Neuron (in vitro differentiated cells): ENCODE data around the gene ARHGAP23.
A peak's percentile ranks its signal among the peaks of the same experiment; 100 is the strongest.
"Not testable (repeated sequence)": the region's sequence is repeated elsewhere in the genome, so short reads cannot be mapped to it uniquely, and the experiment has no call there.

ENCODE experiments used
- H2AFZ ChIP-seq: one replicate; pipeline ENCODE4 v1.6.1; 2013; ENCODE audit warnings: low read depth, mild to moderate bottlenecking, inconsistent platforms, low read length, moderate library complexity
- H3K27me3 ChIP-seq: one replicate; pipeline ENCODE4 v1.6.1; 2013; ENCODE audit warnings: low read length; ENCODE audit not compliant: insufficient read depth
- H3K36me3 ChIP-seq: one replicate; pipeline ENCODE4 v1.6.1; 2013; ENCODE audit warnings: low read length; ENCODE audit not compliant: insufficient read depth
- H3K4me1 ChIP-seq: one replicate; pipeline ENCODE4 v1.6.1; 2013; ENCODE audit warnings: low read length; ENCODE audit not compliant: insufficient read depth
- H3K4me3 ChIP-seq: 2 replicates; pipeline ENCODE4 v1.5.1; 2013; ENCODE audit warnings: mild to moderate bottlenecking, low read length, moderate library complexity
- H3K9me3 ChIP-seq: one replicate; pipeline ENCODE4 v1.6.1; 2013; ENCODE audit warnings: low read length

The ARHGAP23 gene

DNA sequence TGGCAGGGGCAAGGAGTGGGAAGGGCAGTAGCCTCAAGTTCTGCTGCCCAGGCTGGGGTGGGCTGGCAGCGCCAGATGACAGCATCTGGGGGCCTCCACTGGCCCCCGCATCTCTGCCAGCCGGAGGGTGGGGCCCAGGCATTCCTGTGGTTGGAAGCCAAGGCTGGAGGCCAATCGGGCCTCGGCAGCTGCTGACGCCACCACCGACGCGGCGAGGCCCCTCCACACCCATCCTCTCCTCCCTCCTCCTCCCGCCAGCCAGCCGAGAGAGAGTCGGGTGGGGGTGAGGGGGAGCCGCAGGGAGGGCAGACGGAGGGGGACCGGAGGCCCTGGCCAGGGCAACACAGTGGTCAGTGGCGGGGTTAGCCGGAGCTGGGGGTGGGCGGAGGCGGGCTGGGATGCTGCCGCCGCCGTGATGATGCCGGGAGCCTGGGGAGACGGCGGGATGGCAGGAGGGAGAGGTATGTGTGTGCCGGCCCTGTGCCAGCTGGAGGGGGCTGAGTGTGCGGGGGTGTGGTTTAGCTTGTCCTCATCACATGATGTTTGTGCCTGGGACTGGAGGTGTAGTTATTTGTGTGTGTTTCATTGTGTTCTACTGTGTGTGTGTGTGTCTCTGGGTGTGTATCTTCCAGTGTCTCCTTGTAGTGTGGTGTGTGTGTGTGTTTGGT lies 36.6 kb downstream of the ARHGAP23 start:
- H3K9me3 ChIP-seq, result no peaks in the 10 kb centered on the region
- peak overlapping the region; percentile 29 for H2AFZ ChIP-seq
- H3K4me3 ChIP-seq, result peak overlapping the region; percentile 53
- H3K27me3 ChIP-seq, result no peaks in the 10 kb centered on the region
- peaks cover 6% of the 10 kb centered on the region for H3K36me3 ChIP-seq
- H3K4me1 ChIP-seq, result peaks cover 24% of the 10 kb centered on the region

DNA sequence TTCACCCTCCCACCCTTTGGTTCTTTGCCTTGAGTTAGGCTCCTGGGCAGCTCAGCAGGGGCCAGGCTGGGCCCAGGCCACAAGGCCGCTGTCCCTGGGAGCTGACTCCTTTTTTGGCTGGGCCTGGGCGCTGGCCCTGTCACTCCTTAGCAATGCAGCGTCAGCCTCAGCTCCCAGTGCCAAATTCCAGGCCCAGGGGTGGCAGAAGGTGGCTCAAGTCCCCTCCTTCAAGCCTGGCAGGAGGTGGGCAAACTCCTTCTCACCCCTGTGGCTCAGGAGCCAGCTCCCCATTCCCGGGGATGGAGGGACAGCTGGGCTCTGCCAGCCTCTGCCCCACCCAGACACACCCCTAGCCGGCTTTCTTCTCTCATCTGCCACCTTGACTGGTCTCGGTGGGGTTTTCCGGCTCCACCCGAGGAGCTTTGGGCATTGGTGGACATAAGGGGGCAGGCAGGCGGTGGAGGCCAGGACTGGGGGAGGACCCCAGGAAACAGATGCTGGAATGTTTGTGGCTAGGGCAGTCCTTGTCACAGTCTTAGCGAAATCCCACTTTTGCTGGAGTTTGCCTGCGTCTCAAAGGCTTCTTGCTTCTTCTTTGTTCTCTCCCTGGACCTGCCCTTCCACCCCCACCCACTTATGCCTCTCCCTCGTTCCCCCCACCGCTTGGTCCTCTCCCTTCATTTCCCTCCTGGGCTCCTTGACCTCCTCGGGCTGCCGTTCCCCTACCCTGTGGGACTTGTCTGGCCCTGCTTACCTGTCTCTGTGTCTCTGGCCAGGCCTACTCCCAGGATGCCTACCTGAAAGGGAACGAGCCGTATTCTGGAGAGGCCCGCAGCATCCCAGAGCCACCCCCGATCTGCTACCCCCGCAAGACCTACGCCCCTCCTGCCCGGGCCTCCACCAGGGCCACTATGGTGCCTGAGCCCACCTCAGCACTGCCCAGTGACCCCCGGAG lies 37.4 kb downstream of the ARHGAP23 start:
- peaks cover 6% of the 10 kb centered on the region for H3K36me3 ChIP-seq
- peak overlapping the region; percentile 29 for H2AFZ ChIP-seq
- H3K27me3 ChIP-seq, result no peaks in the 10 kb centered on the region
- peaks cover 19% of the 10 kb centered on the region for H3K4me1 ChIP-seq
- H3K9me3 ChIP-seq, result no peaks in the 10 kb centered on the region
- peak overlapping the region; percentile 53 for H3K4me3 ChIP-seq

DNA sequence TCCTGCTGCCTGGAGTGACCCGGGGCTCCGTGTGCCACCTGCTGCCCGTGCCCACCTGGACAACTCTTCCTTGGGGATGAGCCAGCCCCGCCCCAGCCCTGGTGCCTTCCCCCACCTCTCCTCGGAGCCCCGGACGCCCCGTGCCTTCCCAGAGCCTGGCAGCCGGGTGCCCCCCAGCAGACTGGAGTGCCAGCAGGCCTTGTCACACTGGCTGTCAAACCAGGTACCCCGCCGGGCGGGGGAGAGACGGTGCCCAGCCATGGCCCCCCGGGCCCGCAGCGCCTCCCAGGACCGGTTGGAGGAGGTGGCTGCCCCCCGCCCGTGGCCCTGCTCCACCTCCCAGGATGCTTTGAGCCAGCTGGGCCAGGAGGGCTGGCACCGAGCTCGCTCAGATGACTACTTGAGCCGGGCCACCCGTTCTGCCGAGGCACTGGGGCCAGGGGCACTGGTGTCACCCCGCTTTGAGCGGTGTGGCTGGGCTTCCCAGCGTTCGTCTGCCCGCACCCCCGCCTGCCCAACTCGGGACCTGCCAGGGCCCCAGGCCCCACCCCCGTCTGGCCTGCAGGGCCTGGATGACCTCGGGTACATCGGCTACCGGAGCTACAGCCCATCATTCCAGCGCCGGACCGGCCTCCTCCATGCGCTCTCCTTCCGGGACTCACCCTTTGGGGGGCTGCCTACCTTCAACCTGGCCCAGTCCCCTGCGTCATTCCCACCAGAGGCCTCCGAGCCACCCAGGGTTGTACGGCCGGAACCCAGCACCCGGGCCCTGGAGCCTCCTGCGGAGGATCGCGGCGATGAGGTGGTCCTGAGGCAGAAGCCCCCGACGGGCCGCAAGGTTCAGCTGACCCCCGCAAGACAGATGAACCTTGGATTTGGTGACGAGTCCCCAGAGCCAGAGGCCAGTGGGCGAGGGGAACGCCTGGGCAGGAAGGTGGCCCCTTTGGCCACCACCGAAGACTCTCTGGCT lies 38.4 kb downstream of the ARHGAP23 start:
- Histone ChIP-seq H3K4me3 (no peak overlapping the region), H3K36me3 (peaks cover 6% of the 10 kb centered on the region), H3K27me3 (no peaks in the 10 kb centered on the region), H3K9me3 (no peaks in the 10 kb centered on the region), H2AFZ (no peak overlapping the region), H3K4me1 (peaks cover 19% of the 10 kb centered on the region)

DNA sequence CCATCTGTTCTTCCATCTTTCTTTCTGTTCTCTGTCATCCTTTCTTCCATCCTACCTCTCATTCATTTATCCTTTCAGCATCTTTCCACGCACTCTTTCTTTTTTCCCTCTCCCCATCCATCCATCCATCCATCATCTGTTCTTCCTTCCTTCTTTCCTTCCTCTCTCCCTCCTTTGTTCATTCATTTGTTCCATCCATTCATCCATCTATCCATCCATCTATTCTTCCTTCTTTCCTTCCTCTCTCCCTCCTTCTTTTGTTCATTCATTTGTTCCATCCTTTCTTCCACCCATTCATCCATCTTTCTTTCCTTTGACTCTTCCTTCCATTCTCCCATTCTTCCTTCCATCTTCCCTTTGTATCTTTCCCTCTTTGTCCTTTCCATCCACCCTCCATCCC lies 39.2 kb downstream of the ARHGAP23 start:
- peaks cover 19% of the 10 kb centered on the region for H3K4me1 ChIP-seq
- peaks cover 6% of the 10 kb centered on the region for H3K36me3 ChIP-seq
- no peaks in the 10 kb centered on the region for H3K27me3 ChIP-seq
- H3K4me3 ChIP-seq, result no peak overlapping the region
- H3K9me3 ChIP-seq, result no peaks in the 10 kb centered on the region
- no peak overlapping the region for H2AFZ ChIP-seq

DNA sequence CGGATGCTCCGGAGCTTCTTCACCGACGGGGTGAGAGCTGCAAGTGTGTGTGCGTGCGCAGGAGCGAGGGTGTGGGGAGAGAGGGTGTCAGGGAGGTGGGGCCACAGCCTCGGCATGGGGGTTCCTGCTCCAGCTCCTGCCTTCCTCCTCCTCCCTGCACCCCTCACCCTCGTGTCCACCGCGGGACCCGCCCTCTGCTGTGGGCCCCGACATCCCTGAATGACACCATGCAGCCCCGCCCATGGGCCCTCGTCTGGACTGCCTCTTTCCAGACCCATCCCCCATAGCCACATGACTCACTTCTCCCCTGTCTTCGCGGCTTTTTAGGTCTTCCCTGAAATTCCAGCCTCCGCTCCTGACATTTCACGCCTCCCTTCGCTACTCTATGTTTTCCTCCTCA lies 41.6 kb downstream of the ARHGAP23 start:
- Histone ChIP-seq H2AFZ (no peak overlapping the region), H3K27me3 (no peaks in the 10 kb centered on the region), H3K4me3 (no peak overlapping the region), H3K4me1 (peaks cover 9% of the 10 kb centered on the region), H3K9me3 (no peaks in the 10 kb centered on the region), H3K36me3 (peaks cover 6% of the 10 kb centered on the region)

DNA sequence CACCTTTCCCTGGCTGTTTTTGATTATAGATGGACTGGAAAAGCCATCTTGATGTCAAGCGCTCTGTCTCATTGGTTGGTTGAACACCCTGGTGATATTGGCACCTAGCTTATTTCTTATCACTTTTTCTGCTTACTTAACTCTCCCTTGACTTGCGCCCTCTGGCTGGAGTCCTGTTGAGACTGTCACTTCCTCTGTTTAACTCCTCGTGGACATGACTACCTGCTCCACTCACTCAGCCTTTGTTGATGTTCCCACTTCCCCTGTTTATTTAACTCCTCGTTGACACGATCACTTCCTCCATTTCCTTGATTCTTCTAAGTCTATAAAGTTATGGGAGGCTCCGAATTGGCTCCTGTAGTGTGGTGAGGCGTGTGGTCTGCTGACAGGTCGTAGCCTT lies 43.0 kb downstream of the ARHGAP23 start:
- H3K36me3 ChIP-seq, H3K4me3 ChIP-seq: not testable (repeated sequence)

DNA sequence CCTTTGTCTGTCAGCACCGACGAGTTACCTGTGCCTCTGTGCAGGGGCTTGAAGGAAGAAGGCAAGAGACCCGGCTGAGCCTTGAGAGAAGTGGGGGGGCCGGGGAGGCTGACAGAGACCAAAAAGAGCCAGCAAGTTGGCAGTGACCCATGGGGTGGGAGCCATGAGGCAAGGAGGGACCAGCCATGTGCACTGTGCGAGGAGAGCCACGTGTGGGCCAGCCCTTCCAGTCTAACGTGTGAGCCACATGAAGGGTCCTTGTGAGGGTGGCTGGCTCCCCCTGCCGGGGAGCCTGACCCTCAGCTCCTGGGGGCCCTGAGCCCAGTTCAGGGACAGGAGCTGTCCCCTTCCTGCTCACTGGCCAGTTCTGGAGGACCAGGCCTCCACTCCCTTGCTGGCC lies 46.4 kb downstream of the ARHGAP23 start:
- H3K4me1 ChIP-seq, H3K9me3 ChIP-seq, H3K27me3 ChIP-seq, H2AFZ ChIP-seq, H3K36me3 ChIP-seq, H3K4me3 ChIP-seq: not testable (repeated sequence)

More for the DNA sequence above, 43.0 kb downstream of the ARHGAP23 start:
- H3K4me1 ChIP-seq, H3K9me3 ChIP-seq, H2AFZ ChIP-seq, H3K27me3 ChIP-seq: not testable (repeated sequence)

DNA sequence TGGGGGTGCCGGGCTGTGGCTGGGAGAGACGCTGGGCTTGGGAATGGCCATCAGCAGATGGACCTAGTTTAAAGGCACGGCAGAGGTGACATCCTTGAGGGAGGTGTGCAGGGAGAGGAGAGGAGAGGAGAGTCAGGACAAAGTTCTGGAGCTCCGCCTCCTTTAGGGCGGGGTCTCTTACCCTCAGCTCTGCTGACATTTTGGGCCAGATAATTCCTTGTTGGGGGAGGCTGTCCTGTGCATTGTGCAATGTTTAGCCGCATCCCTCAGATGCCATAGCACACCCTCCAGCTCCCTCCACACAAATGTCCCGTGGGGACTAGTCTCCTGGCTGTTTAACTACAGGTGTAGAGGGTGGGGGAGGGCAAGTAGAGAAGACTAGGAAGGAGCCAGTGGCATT lies 48.3 kb downstream of the ARHGAP23 start:
- Histone ChIP-seq H3K4me3 (no peak overlapping the region), H3K9me3 (no peaks in the 10 kb centered on the region), H3K27me3 (no peaks in the 10 kb centered on the region), H3K36me3 (peaks cover 3% of the 10 kb centered on the region), H3K4me1 (no peaks in the 10 kb centered on the region), H2AFZ (no peak overlapping the region)

DNA sequence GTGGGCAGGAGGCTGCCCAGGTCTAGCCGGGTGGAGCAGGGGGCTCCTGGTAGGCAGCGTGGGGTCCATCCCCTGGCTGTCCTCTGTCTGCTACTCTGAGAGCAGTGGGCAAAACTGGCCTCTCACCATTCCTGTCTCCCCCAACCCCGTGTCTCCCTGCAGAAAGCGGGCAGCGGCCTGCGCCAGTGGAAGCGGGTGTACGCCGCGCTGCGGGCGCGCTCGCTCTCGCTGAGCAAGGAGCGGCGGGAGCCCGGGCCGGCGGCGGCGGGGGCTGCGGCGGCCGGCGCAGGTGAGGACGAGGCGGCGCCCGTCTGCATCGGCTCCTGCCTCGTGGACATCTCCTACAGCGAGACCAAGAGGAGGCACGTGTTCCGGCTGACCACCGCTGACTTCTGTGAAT lies 49.2 kb downstream of the ARHGAP23 start:
- not testable (repeated sequence) for H2AFZ ChIP-seq, H3K4me3 ChIP-seq, H3K36me3 ChIP-seq, H3K9me3 ChIP-seq, H3K27me3 ChIP-seq, H3K4me1 ChIP-seq

DNA sequence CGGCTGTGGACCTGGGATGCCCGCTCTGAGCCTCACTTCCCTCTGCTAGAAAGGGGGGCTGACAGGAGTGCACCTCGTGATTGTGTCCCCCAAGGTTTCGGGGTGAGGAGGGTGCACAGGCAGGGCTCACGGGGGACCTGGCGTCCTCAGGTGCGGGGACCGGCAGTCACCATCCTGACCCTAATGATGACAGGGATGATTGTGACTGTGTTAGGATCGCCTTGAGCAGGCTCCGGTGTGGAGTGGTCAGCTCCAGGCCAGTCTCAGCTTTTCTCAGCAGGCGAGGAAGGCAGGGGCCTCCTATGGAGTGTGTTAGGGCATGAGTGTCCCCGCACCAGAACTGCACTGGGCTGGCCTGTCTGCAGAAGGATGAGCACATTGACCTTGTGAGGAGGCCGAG lies 49.7 kb downstream of the ARHGAP23 start:
- not testable (repeated sequence) for H3K9me3 ChIP-seq, H3K4me1 ChIP-seq, H3K36me3 ChIP-seq, H3K4me3 ChIP-seq, H3K27me3 ChIP-seq, H2AFZ ChIP-seq

DNA sequence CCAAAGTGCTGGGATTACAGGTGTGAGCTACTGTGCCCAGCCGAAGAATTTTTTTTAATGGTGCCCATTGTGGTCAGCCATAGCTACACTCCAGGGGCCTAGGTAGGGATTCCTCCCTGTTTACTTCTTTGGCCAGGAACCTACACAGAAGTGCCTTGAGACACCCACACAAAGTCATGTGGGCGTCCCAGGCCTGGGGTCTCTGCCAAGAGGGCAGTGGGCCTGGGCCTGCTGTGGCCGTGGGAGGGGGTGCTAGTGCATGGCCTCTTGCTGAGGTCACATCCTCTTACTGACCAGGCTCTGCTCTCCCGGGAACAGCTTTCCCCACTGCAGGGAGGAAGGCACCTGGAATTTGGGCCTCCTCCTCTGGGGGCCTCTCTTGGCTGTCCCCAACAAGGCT lies 50.4 kb downstream of the ARHGAP23 start:
- not testable (repeated sequence) for H3K9me3 ChIP-seq, H3K36me3 ChIP-seq, H3K4me3 ChIP-seq, H3K27me3 ChIP-seq, H3K4me1 ChIP-seq, H2AFZ ChIP-seq

DNA sequence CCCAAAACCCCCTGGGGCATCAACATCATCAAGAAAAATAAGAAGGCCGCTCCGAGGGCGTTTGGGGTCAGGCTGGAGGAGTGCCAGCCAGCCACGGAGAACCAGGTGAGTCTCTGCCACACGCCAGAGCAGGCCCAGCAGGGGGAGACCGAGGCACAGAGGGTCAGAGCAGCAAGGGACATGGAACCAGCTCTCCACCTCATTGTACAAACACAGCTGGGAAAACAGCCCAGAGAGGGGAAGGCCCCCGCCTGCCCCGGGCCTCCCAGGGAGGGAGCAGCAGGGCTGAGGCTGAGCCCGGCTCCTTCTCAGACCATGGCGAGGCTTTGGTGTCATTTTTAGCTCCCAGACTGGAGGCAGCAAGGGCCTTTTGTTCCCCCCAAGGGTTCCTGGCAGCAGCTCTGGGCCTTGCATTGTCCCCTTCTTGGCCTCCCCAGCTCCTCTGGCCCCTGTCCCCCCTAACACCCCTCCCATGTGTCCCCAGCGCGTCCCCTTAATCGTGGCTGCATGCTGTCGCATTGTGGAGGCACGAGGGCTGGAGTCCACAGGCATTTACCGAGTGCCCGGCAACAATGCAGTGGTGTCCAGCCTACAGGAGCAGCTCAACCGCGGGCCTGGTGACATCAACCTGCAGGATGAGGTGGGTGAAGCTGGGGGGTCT lies 53.9 kb downstream of the ARHGAP23 start:
- H3K4me3 ChIP-seq, H3K9me3 ChIP-seq, H3K36me3 ChIP-seq, H3K27me3 ChIP-seq, H2AFZ ChIP-seq, H3K4me1 ChIP-seq: not testable (repeated sequence)
